NCI-H748 treated with DMSO at 0.1 percent for 48 hours (cell line): ENCODE measurements around the gene AURKA.
A peak's percentile ranks its signal among the peaks of the same experiment; 100 is the strongest.
"Not testable (repeated sequence)": the region's sequence is repeated elsewhere in the genome, so short reads cannot be mapped to it uniquely, and the experiment has no call there.

Experiments used
- DNase-seq: peaks from one replicate; lab custom pipeline; 2025; lab: John Stamatoyannopoulos, UW

The AURKA gene

DNA sequence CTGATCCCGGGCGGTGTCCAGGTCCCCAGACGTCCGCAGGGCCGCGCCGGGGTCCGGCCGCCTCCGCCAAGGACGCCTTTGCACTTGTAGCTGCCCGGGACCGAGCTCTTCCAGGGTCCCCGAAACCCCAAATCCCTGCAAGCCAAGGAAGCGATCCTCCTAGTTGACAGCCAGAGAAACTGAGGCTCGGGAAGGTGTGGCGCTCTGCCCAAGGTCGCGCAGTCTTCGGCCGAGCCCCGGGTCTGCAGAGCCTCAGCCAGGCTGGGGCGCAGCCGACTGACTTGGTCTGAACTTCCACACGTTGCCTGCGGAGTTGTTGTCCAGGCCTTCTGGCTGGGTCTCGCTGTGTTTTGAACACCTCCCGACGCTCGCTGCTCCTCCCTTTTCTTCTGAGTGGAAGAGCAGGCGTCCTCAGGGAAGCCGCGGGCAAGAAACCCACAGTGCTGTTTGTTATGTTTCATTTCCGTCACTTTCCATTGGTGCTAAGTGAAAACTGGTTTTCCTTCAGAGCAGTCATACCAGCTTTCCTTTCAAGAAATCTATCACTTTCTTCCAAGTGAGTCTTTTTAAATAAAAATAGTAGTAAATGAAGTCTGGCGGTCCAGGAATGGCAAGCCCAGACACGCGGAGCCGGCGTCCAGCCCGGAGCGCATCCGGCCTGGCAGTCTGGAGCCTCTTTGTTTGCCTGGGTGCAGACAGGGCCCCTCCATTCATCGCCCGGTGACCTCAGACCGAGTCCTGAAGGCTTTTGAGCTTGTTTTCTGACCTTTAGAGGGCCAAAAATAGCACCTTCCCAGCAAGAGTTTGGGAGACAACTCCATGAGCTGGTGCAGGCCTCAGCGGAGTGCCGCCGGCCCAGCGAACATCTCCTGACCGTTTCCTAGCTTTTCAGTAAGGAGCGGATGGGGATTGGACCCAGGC is 32.5 kb downstream of the AURKA start:
- DNase-seq, result no peak

- DNase-seq, result peak; percentile 57
Observed at GRCh38 chr20:56358600-56359211, 33.3 kb downstream of the AURKA start, which contains the start of gene FAM210B. TSS of gene FAM210B (plus strand) at chr20:56358974. CDS start at chr20:56359006, 32 bp downstream.

- DNase-seq, result no peak
Observed at GRCh38 chr20:56358070-56358469, 33.9 kb downstream of the AURKA start.

- no peak for DNase-seq
Observed at GRCh38 chr20:56353356-56353755, 38.7 kb downstream of the AURKA start.

DNA sequence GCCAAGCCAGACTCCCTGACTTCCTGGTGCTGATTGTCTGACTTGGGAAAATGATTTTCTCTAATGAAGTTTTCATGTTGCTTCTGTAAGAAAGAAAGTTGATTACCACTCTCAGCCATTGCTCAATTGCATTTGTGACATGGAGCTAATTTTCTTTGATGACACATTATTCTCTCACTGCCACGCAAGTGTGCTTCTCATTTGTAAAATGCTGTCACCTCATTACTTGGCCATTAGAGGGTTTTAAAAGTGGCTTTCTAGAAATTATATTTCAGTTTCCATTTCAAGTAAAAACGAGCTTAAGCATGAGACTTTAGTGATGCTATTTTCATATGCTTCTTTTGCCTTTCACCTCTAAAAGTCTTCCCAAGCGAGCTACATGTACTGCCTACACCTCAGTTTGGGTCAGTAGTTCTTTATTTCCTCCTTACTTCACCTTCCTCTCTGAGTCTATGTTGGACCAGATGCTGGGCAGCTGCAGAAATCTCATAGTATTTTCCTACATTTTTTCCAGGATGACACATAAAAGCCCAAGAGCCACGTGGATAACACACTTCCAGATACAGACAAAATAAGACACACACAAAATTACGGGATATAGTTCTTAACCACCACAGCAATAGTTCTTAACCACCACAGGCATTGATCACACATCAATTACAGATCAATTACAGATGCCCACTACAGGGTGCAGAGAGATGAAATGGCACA is 39.5 kb downstream of the AURKA start:
- DNase-seq, result no peak

DNA sequence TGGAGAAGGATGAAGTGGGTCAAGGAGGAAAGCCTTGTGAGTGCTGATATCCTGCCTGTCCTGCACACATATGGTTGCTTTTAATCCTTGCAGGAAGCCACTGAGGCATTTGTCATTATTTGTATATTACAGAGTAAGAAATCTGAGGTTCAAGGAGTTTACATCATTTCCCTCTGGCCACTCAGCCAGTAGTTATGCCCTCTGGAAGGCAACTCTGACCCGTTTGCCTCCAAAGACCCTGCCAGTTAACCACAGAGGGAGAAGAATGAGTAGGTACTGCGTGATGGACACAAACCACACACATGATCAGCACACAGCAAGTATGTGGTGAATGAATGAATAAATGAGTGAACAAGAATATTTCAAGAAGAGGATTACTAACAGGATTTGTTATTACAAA is 41.2 kb downstream of the AURKA start:
- DNase-seq, result no peak

- DNase-seq, result no peak
Observed at GRCh38 chr20:56348746-56349145, 43.3 kb downstream of the AURKA start.

DNA sequence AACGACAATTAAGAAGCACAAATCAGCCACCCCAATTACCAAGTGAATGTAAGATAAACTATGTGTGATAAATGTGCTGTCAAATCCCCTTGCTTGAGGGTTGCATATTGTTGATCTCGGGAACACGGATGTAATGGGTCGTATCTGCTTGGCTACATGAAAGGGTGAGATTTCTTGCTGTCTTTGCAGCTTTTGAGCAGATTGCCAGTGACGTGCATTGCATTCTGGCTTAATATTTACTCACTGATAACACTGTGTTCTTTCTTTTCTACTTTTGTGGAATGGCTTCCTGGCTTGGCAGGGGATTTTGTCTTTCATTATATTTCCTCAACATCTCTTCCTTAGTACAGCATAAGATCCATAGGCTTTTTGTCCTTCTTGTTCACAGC is 43.7 kb downstream of the AURKA start:
- no peak for DNase-seq

DNA sequence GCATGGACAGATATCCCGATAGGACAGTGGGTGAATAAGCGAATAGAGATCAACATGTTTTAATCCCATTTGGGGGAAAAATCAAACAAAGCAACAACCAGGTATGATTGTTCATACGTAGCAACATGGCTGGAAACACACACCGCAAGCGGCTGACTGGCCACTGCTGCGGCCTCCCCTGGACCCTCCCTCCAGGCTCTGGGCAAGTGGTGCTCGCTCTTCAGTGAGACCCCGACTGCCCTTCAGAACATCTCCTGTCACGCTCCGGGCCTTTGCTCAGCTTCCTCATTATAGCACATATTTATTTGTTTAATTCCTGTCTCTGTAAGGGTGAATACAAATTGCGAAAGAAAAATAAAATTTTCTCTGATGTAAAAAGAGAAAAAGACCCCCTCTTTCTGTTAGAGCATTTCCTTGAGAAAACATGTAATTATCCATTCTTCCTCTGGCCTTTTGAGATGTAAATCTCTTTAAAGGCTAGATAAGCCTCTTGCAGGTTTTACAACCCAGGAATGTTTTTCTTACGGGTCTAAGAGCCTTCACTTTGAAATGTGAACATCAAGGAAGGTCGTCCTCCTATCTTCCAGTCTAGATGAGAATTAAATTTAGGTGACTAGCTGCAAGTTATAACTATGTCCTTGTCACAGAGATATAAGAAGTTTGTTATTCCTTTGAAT is 44.2 kb downstream of the AURKA start:
- no peak for DNase-seq

GRCh38 chr20:56345911-56346310 is 46.1 kb downstream of the AURKA start:
- no peak for DNase-seq

- no peak for DNase-seq
Observed at GRCh38 chr20:56343861-56344381, 48.1 kb downstream of the AURKA start.

DNA sequence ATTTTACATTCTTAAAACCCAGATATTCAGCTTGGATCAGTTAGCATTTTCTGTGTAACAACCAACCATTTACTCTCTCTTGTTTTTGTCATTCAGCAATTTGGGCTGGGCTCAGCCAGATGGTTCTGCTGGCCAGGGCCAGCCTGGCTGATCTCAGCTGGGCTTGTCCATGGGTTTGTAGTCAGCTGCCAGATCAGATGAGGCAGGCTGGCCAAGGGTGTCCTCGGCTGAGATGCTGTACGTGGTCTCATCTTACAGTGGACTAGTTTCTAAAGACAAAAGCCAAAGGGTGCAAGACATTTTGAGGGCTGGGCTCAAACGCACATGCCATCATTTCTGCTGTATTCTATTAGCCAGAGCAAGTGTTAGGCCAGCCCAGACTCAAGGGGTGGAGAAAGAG is 49.2 kb downstream of the AURKA start:
- no peak for DNase-seq

DNA sequence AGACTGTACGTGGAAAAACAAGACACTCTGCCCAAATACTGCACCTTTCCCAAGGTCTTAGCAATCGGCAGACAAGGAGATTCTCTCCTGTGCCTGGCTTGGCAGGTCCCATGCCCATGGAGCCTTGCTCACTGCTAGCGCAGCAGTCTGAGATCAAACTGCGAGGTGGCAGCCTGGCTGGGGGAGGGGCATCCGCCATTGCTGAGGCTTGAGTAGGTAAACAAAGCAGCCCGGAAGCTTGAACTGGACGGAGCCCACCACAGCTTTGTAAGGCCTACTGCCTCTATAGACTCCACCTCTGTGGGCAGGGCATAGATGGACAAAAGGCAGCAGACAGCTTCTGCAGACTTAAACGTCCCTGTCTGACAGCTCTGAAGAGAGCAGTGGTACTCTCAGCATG is 55.3 kb downstream of the AURKA start:
- DNase-seq, result not testable (repeated sequence)

DNA sequence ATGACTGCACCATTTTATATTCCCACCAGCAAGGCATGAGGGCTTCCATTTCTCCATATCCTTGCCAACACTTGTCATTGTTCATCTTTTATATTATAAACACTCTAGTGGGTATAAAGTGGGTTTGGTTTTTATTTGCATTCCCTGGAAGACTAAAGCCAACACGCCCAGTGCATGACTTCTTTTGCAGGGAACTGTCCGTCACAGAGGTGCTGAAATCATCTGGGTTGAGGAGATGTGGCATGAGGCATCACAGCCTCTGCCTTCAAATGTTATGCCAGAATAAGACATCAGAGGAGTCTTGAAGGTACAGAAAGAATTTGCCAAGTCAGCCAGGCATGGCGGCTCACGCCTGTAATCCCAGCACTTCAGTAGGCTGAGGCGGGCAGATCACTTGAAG is 63.2 kb downstream of the AURKA start:
- DNase-seq, result no peak

GRCh38 chr20:56324806-56325205 is 67.2 kb downstream of the AURKA start:
- no peak for DNase-seq

DNA sequence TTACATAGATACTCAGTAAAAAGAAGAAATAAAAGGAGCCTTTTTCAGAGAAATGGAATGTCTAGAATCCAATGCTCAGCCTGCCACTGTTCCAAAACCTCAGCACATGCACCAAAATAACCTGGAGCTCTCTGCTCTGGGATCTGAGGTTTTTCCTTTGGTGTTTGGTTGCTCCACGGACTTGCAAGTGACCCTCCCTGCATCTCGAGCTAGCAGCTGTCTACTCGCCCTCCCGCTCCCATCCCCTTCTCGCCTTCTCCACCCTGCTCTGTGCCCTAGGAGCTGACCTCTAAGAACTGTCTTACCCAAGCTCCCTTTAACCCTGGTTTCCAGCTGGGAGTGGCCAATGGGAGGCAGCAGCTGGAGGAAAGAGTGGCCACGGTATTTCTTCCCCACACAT is 68.4 kb downstream of the AURKA start:
- DNase-seq, result no peak

- DNase-seq, result no peak
Observed at GRCh38 chr20:56323206-56323605, 68.8 kb downstream of the AURKA start.

- DNase-seq, result no peak
Observed at GRCh38 chr20:56322681-56323080, 69.3 kb downstream of the AURKA start.
